WTC11 (cell line): ENCODE data around the gene BCO1.

ENCODE experiments used
- ATF2 ChIP-seq: sonication (generic); formaldehyde crosslinking; IDR thresholded peaks from 2 replicates; pipeline ENCODE4 v1.8.1; 2022; ENCODE audit warnings: low read depth, missing genetic modification reagents, borderline replicate concordance
- CREM ChIP-seq: sonication (generic); formaldehyde crosslinking; IDR thresholded peaks from 2 replicates; pipeline ENCODE4 v1.8.1; 2022; ENCODE audit warnings: mild to moderate bottlenecking, missing genetic modification reagents, moderate library complexity
- CTCF ChIP-seq: fragments of 200-600 bp; IDR thresholded peaks from 2 replicates; pipeline ENCODE4 v1.8.0; 2022; ENCODE audit warnings: antibody characterized with exemption
- NR3C1 ChIP-seq: sonication (generic); formaldehyde crosslinking; conservative IDR thresholded peaks from 2 replicates; pipeline ENCODE4 v1.8.1; 2023; ENCODE audit warnings: low read depth, mild to moderate bottlenecking, missing genetic modification reagents

DNA sequence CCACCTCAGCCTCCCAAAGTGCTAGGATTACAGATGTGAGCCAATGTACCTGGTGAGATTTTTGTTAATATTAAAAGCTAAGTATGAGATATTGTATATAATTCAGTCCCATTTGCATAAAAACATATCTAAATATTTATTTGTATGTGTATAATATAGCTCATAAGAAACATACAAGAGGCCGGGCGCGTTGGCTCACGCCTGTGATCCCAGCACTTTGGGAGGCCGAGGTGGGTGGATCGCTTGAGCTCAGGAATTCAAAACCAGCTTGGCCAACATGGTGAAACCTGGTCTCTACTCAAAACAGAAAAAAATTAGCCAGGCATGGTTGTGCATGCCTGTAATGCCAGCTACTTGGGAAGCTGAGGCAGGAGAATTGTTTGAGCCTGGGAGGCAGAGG, 16.8 kb upstream of the BCO1 start:
- TF ChIP-seq CREM (CRISPR knock-in tag), result no peak
- TF ChIP-seq ATF2 (CRISPR knock-in tag), result no peak
- TF ChIP-seq CTCF, result no peak
- no peak for TF ChIP-seq NR3C1 (CRISPR knock-in tag)
